ENCODE data around the gene SLC7A7.
A peak's percentile ranks its signal among the peaks of the same experiment; 100 is the strongest.

DNA sequence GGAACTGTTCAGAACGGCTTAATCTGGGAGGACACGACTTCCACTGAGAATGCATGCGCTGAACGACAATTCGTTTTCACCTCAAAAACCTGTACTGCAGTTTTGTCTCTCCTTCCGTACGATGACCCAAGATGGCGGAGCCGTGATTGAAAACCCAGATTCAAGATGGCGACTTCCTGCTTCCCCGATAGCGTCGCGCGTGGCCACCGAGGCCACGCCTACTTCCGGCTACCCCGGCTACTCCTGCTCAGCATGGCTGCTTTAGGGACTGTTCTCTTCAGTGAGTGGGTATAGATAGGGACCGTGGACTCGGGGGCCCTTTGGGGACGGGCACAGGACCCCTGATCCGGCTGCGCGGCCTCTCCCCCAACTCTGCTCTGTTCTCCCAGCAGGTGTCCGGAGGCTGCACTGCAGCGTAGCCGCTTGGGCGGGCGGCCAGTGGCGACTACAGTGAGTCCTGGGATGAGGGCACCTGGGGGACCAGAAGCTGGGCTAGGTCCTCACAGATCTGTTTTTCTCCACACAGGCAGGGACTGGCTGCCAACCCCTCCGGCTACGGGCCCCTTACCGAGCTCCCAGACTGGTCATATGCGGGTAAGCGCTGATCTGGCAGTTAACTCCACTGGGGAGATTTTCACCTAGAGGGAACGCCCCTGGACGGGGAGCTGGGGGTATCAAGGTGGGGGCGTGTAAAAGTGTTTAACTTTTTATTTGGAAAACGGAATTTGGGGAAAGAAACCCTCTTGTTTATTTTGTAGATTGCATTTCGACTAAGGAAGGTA, 14.6 kb upstream of the SLC7A7 start, which contains the start of gene MRPL52:
- TF ChIP-seq, protein P1, sequence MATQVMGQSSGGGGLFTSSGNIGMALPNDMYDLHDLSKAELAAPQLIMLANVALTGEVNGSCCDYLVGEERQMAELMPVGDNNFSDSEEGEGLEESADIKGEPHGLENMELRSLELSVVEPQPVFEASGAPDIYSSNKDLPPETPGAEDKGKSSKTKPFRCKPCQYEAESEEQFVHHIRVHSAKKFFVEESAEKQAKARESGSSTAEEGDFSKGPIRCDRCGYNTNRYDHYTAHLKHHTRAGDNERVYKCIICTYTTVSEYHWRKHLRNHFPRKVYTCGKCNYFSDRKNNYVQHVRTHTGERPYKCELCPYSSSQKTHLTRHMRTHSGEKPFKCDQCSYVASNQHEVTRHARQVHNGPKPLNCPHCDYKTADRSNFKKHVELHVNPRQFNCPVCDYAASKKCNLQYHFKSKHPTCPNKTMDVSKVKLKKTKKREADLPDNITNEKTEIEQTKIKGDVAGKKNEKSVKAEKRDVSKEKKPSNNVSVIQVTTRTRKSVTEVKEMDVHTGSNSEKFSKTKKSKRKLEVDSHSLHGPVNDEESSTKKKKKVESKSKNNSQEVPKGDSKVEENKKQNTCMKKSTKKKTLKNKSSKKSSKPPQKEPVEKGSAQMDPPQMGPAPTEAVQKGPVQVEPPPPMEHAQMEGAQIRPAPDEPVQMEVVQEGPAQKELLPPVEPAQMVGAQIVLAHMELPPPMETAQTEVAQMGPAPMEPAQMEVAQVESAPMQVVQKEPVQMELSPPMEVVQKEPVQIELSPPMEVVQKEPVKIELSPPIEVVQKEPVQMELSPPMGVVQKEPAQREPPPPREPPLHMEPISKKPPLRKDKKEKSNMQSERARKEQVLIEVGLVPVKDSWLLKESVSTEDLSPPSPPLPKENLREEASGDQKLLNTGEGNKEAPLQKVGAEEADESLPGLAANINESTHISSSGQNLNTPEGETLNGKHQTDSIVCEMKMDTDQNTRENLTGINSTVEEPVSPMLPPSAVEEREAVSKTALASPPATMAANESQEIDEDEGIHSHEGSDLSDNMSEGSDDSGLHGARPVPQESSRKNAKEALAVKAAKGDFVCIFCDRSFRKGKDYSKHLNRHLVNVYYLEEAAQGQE (IDR thresholded peaks at IDR 0.05; ENCODE audit: borderline replicate concordance): peak; percentile 36
- TF ChIP-seq, protein P2, sequence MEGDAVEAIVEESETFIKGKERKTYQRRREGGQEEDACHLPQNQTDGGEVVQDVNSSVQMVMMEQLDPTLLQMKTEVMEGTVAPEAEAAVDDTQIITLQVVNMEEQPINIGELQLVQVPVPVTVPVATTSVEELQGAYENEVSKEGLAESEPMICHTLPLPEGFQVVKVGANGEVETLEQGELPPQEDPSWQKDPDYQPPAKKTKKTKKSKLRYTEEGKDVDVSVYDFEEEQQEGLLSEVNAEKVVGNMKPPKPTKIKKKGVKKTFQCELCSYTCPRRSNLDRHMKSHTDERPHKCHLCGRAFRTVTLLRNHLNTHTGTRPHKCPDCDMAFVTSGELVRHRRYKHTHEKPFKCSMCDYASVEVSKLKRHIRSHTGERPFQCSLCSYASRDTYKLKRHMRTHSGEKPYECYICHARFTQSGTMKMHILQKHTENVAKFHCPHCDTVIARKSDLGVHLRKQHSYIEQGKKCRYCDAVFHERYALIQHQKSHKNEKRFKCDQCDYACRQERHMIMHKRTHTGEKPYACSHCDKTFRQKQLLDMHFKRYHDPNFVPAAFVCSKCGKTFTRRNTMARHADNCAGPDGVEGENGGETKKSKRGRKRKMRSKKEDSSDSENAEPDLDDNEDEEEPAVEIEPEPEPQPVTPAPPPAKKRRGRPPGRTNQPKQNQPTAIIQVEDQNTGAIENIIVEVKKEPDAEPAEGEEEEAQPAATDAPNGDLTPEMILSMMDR (IDR thresholded peaks at IDR 0.05; ENCODE audit: poor library complexity, severe bottlenecking): no peak

Measured in neural cell (in vitro differentiated cells).